HG03575 (cell line): ENCODE results near the gene MAD1L1.

Source experiments
- ATAC-seq: cut with Tn5 transposase; IDR thresholded peaks from one replicate; pipeline ENCODE4 v1.9.1; 2021; ENCODE audit not compliant: unreplicated experiment, insufficient number of reproducible peaks, low FRiP score; ENCODE audit errors: extremely low read depth

Gene MAD1L1

GRCh38 chr7:2049111-2049781, 183.5 kb downstream of the MAD1L1 start:
- ATAC-seq = no peak

DNA sequence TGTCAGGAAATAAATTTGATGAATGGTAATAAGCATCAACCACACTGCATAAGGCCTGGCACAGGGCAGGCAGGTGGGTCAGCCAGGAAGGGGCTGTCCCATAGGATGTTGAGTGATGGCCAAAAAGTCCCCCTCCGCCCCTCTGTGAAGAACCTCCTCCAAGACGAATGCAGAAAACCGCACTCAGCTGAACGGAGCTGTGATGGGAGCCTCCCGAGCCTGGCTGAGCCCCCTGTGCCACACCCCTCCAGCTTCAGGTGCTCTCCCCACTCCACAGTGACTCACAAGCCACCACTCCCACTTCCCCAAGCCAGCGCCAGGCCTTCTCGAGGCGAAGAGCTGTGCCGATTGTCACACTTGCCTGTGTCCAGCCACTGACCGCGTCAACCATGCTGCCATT, 184.2 kb downstream of the MAD1L1 start:
- no peak for ATAC-seq

- no peak for ATAC-seq
Observed at GRCh38 chr7:2048006-2048405, 184.7 kb downstream of the MAD1L1 start.

DNA sequence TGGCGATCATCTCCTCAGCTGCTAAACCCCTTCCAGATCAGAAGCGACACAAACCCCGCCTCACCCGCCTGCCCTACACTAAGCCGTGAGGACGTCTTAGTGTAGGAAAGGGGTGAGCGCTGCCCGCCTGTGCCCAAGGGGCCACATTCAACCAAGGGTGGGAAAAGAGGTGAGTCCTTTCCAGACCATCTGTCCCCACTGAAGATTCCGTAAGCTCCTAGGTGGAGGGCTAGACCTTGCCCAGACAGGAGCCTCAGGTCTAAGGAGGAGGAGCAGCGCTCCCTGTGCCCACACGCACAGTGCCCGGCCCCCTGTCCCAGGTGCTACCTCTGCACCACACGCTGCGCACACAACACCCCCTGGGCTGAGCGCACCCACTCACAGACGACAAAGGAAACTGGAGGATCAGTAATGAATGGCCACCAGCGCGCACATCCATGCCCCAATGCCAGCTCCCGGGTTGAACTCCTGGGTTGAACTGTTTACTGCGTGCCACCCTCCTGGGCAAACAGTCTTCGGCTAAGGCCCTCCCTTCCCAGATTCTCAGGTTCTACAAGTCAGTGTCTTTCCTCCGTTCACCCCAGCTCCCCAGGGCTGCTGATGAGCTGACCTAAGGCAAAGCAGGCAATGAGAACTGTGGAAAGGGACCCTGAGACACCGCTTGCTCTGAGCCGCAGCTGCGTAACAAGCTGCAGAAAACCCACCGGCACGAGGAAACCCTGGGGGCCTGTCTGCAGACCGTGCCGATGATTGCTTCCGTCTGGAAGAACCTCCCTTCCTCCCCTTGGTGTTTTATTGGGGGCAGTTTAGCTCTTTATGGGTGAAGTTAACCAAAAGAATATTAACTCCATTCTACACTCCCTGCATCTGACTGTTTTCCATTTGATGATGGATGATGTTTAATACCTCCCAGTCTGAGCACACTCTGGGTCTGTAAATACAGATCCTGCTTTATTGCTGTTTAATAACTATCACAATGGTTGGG, 185.9 kb downstream of the MAD1L1 start:
- ATAC-seq = no peak

GRCh38 chr7:2045559-2046405, 187.0 kb downstream of the MAD1L1 start:
- ATAC-seq = no peak

DNA sequence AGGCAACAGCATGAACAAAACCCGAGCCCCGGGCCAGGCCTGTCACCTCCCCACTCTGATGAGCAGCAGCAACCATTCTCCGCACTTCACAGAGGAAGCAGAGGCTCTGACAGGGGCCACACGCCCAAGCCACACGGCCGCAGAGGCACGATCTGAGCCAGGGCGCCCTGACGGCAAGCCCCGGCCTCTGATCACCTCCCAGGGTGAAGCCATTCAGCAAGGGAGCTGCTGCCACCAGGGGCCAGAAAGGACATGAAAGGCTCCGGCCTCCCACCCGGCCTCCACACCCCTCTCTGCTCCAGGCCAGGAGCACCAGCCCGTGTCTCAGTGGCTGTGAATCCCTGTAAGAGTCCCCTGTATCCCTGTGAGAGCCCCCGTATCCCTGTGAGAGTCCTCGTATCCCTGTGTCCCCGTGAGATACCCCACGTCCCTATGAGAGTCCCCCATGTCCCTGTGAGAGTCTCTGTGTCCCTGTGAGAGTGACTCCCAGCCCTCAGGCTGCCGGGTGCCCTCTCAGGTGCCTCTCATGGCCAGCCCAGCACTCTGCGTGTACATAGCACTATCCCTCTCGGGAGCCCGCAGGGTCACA, 187.8 kb downstream of the MAD1L1 start:
- no peak for ATAC-seq

DNA sequence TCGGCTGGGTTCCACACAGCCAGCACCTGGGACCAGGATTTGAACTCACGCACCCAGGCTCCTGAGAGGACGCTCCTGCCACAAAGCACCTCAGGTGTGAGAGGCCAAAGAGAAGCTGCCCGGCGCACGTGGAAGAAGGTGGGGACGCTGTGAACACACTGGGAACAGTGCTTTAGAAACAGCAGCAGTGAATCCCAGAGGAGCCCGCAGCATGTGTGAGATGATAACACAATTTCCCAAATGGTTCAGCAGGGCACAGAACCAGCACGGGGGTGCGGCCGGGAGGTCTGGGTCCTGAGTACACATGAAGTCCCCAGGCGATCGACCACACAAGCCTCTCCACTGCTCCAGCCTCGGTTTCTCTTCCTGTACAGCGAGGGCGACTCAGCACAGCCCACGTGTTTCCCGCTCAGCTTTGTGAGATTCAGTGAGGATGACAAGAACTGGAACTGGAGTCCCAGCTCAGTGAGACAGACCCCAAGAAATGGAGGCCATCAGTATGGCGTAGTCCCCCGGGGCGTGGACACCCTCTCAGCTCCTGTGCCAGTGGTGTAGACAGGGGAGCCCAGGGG, 188.3 kb downstream of the MAD1L1 start:
- no peak for ATAC-seq

DNA sequence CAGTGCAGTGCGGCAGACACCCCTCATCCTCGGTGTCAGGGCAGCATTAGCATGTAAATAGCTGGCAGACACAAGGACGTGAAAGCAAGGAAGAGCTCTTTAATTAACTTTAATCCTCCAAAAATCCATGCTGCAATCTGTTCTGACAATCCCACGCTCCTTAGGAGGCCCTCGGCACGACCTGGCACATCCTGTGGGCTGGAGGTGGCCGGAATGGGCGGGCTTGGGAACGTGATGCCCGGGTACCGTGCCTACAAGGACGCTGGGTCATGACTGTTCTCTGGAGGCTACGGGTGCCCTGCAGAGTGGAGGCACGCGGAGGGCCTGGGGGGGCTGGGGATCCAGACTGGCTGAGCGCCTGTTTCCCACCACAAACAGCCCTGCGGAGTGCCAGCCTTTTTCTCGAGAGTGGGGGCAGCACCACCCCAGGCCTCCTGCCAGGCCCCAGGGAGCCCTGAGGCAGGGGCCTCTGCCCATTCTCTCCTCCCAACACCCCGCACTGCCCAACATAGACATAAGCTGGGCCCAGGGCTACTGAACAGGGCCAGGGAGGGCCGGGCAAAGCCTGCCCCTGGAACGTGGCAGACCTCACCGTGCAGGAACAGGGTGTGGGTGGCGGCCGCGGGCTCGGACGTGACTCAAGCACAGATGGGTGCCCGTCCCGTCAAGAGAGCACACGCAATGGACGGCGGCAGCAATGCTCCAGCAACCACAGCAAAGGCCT, 189.3 kb downstream of the MAD1L1 start:
- no peak for ATAC-seq

DNA sequence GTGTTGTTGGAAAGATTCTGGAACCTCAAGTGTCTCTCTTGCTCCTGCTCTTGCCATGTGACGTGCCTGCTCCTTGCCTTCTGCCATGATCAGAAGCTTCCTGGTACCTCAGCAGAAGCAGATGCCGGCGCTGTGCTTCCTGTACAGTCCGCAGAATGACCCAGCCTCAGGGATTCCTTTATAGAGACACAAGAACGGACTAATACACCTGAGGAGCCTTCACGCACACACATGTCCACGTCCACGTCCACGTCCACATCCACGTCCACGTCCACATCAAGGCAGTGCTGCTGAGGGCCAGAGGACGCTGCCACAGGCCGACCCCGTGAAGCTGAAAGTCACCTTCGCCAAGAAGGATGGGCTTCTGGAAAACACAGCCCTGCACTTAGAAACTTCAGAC, 190.1 kb downstream of the MAD1L1 start:
- no peak for ATAC-seq

DNA sequence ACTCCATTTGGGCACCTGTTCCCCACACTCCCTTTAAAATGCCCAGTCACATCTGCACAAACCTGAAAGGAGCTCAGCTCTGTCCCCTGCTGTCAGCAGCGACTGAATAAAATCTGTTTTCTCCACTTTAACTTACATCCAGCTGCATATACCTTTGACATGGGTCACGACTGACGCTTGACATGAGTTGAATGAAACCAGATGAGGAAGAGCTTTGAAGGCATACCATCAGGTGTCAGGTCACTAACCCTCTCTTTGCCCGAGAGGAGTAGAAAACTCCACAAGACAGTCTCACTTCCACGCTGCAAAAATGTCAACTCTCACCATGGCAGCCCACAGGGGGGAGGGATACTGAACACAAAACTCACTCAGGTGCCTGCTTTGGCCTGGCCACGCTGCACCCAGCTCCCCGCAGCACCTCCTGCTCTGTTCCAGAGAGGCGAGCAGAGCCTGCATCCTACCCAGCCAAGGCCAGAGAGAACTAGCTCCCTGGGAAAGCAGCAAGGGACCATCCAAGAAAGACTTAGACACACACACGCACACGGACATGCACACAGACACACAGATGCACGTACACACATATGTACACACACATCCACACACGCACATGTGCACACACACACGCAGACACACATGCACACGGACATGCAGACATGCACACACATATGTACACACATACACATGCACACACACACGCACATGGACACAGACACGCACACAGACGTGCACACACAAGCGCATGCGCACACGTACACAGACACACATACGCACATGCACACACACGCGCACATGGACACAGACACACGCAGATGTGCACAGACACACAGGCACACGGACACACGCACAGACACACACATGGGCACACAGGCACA, 191.0 kb downstream of the MAD1L1 start:
- no peak for ATAC-seq

GRCh38 chr7:2040893-2041270, 191.9 kb downstream of the MAD1L1 start:
- ATAC-seq = no peak

DNA sequence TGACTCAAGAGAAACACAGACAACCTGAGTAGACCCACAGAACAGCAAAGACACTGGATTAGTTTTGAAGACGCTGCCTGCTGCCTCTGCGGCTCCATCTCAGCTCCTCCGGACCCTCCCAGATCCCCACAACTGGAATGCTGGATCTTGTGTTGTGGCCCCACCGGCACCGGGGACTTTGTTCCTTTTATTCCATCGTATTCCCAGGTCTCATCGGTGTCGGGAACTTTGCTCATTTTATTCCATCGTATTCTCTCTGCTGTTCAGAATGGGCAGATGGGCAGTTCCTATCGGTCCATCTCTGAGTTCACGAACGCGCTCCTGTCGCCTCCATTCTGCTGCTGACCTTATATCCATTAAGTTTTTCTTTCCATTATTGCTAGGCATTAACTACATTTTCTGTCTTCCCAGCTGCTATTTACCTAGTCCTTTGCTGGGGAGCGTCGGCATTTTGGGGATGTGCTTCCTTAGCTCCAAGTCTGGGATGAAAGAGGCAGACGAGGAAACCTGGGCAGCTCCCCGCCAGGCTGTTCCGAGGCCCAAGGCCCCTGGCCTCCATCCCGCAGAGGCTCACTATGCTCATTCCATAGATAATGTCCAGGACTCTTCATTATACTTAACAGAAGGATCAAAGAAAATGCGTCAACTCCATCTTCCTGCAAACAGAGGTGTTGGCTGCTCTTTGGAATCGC, 192.4 kb downstream of the MAD1L1 start:
- ATAC-seq = no peak

DNA sequence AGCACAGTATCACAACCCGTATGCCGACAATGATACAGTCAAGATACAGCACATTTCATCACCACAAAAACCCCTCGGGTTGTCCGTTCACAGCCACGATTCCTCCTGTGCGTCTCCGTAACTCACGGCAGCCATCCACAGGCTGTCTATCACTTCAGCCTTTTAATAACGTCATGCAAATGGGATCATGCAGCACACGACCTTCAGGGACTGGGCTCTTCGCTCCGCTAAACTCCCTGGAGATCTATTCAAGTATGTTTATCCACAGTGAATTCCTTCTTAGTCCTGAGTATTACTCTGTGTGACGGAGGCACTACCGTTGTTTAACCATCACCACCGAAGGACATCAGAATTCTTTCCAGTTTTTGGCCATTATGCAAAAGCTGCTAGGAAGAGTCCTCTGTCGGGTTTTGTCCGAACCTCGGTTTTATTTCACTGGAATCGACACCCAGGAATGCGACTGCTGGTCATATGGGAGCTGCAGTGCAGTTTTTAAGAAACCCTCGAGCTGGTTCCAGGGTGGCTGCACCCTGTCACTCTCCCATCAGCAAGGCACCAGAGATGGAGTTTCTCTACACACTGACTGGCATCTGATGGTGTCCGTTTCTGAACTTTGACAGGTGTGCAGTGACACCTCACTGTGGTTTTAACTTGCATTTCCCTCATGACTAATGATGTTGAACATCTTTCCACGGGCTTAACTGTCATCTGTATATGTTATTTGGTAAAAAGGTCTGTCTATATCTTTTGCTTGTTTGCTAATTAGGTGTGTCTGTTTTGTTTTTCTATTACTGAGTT, 193.6 kb downstream of the MAD1L1 start:
- ATAC-seq = no peak

- ATAC-seq = no peak
Observed at GRCh38 chr7:2037808-2038522, 194.8 kb downstream of the MAD1L1 start.

- ATAC-seq = no peak
Observed at GRCh38 chr7:2037301-2037807, 195.4 kb downstream of the MAD1L1 start.
